GM20000 (cell line): ENCODE data around the gene FGF12.

Source experiments
- DNase-seq: peaks from one replicate; pipeline ENCODE4 v3.0.0; 2012; ENCODE audit warnings: low spot score
- TF ChIP-seq, protein P1 (sequence below): IDR thresholded peaks from 2 replicates; pipeline ENCODE4 v1.5.1; 2012; ENCODE audit warnings: mild to moderate bottlenecking, control low read depth; ENCODE audit errors: extremely low read depth, missing control alignments

The FGF12 gene

DNA sequence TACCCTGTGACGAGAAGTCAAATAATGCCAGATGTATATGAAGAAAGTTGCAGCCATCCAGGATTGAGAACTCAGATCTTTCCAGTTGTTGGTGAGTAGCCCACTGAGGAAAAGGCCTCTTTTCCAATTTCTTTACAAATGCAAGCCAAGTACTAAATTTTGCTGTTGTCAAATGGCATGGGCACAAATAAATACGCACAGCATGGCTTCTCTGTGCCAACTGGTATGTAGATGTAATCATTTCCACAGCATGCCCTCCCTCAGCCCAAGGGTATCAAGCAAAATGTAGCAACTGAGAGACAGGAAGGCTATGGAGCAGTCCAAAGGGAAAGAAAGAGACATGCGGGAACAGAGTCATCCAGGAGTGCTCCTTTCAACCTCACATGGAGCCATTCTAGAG lies 105.4 kb downstream of the FGF12 start:
- no peak for DNase-seq
- TF ChIP-seq, protein P1, sequence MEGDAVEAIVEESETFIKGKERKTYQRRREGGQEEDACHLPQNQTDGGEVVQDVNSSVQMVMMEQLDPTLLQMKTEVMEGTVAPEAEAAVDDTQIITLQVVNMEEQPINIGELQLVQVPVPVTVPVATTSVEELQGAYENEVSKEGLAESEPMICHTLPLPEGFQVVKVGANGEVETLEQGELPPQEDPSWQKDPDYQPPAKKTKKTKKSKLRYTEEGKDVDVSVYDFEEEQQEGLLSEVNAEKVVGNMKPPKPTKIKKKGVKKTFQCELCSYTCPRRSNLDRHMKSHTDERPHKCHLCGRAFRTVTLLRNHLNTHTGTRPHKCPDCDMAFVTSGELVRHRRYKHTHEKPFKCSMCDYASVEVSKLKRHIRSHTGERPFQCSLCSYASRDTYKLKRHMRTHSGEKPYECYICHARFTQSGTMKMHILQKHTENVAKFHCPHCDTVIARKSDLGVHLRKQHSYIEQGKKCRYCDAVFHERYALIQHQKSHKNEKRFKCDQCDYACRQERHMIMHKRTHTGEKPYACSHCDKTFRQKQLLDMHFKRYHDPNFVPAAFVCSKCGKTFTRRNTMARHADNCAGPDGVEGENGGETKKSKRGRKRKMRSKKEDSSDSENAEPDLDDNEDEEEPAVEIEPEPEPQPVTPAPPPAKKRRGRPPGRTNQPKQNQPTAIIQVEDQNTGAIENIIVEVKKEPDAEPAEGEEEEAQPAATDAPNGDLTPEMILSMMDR = no peak

DNA sequence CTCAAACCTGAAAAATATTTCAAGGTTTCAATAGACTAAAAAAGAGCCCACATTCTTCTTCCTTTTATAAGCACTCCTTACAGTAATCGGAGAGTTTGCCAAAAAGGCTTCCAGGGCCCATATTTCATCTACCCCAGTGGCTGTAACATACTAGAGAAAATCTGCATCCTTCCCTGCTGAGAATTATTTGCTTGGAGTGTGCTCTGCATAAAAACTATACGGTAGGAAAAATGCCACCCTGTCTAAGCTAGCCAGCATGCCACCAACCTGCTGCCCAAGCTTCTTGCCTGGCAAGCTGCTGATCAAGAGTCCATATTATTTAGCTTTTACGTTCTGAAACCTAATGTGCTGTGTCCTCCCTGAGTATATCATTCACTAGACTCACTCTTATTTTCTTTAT lies 107.1 kb downstream of the FGF12 start:
- TF ChIP-seq, protein P1 = no peak
- no peak for DNase-seq

DNA sequence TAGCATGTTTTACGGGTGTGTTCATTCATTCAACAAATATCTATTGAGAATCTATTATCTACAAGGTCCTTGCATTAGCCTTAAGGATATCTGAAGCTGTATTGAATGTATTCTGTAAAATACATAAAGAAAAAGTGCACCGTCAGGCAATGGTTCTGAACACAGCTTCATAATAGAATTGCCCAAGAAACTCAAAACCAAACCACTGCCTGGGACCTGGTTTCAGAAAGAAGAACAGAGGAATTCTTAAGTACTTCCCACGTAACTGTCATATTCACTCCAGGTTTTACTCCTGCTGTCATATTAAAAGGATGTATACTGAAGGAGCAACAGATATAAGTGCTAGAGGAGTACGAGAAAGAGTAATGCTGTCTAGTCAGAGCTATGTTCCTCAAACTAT lies 115.9 kb downstream of the FGF12 start:
- DNase-seq = no peak
- TF ChIP-seq, protein P1 = no peak

DNA sequence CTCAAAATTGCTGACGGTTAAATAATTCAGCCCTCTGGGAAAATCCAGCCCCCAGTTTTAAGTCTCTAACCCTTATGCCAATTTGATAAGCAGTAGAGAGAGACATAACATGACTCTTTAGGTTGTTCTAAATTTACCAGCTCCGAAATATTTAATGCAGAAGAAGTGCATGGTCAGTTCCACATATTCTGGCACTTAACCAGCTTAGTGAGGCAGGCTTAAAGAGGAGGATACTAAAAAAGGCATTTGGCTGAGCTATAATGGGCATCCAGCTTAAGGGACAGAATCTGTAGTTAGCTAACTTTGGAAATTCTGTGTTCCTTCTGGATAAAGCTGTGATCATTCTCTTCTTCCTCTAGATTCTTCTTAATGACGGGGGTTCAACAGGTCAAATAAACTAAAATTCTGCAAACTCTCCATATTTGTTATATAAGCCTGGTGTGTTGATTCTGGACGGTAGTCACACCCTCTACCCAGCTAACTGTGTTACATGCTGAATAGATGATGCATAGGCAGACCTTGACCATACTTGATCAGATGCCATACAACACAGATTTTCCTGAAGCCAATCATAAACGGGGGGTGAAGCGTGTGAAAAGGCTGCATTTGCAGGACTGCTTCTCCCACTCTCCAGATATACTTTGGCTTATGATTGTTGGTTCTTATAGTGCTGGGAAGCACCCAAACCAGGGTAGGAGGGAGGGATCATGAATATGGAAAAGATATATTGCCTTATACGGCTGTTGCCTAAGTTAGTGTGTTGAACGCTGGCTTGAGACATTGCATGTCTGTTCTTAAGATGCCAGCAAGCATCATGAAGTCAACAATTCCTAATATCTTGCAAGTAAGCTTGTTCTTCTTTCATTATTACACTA lies 118.4 kb downstream of the FGF12 start:
- no peak for DNase-seq
- TF ChIP-seq, protein P1 = no peak

DNA sequence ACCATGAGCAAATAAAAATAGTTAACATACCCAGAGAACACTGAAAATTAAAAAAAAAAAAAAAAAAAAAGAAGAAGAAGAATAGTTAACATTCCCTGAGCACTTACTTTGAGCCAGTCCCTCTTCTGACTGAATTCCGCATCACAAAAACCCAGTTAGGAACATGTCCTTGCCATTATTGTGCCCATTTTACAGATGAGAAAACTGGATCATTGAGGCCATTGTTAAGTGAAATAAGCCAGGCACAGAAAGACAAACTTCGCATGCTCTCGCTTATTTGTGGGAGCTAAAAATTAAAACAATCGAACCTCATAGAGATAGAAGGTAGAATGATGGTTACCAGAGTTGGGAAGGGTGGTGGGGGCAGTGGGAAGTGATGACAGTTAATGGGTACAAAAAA lies 119.5 kb downstream of the FGF12 start:
- DNase-seq = no peak
- TF ChIP-seq, protein P1 = no peak

DNA sequence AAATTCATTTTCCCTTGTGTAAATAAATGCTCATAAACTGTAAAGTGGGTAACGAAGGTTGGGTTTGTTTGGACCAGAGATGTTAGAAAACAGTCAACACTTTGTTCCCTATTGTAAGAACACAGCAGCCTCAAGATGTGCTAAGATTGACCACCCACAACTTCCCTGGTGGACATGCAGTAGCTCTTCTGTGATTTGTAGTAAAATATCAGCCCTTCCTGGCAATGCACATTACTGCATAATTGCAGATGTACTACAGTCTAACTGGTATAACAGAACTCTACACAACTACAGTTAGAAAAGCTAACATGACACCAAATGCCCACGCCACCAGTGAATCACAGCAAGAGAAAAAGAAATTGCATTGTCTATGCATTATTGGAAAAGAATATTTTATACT lies 129.4 kb downstream of the FGF12 start:
- DNase-seq = no peak
- TF ChIP-seq, protein P1 = no peak

DNA sequence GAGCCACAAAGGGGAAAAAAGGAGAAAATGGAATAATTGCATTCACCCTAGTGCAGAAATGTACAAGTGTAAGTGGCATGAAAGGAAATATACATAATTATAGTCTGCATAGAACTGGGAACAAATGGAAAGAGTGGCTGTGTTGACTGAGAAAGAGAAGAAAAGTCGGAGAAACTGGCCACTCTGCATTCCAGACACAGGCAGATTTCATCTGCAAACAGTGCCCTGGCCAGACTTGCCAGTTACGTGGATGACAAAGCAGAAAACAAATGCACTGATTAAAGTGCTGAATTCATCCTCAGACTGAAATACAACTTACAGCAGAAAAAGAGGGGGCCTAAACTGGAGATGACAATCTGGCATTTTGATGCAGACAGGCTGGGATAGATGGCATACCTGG lies 129.8 kb downstream of the FGF12 start:
- DNase-seq = no peak
- TF ChIP-seq, protein P1 = no peak
